OCI-LY1 (cell line): ENCODE results near the gene TMEM272.

Experiments used
- H2AFZ ChIP-seq: fragments of 200-600 bp; sonication (generic), shearing (Covaris generic); 2 replicates; pipeline ENCODE4 v1.6.0; 2014; ENCODE audit warnings: antibody characterized with exemption, mild to moderate bottlenecking, low read length
- H3F3A ChIP-seq: fragments of 200-600 bp; sonication (generic), shearing (Covaris generic); 2 replicates; pipeline ENCODE4 v1.6.0; 2014; ENCODE audit warnings: mild to moderate bottlenecking, antibody characterized with exemption, low read length, moderate library complexity; ENCODE audit not compliant: insufficient read depth
- H3K27ac ChIP-seq: fragments of 200-600 bp; sonication (generic); 2 replicates; pipeline ENCODE4 v1.5.1; 2014; ENCODE audit warnings: low read length, mixed run types, mild to moderate bottlenecking, low read depth; ENCODE audit not compliant: poor library complexity, severe bottlenecking
- H3K27me3 ChIP-seq: fragments of 200-600 bp; sonication (generic); 2 replicates; pipeline ENCODE4 v1.6.0; 2014; ENCODE audit warnings: antibody characterized with exemption, mild to moderate bottlenecking, low read length, moderate library complexity; ENCODE audit not compliant: insufficient read depth
- H3K36me3 ChIP-seq: fragments of 200-600 bp; sonication (generic); 2 replicates; pipeline ENCODE4 v1.6.1; 2014; ENCODE audit warnings: mild to moderate bottlenecking, antibody characterized with exemption, low read length, moderate library complexity, mixed read lengths; ENCODE audit not compliant: insufficient read depth
- H3K4me1 ChIP-seq: fragments of 200-600 bp; sonication (generic); 2 replicates; pipeline ENCODE4 v1.5.1; 2014; ENCODE audit warnings: mild to moderate bottlenecking, low read length, moderate library complexity; ENCODE audit not compliant: insufficient read depth, severe bottlenecking
- H3K4me2 ChIP-seq: fragments of 200-600 bp; sonication (generic), shearing (Covaris generic); 2 replicates; pipeline ENCODE4 v1.6.1; 2014; ENCODE audit warnings: low read length
- H3K4me3 ChIP-seq: fragments of 200-600 bp; sonication (generic); 2 replicates; pipeline ENCODE4 v1.5.1; 2014; ENCODE audit warnings: low read length, low read depth, mild to moderate bottlenecking, mixed read lengths; ENCODE audit not compliant: poor library complexity, severe bottlenecking
- H3K79me2 ChIP-seq: fragments of 200-600 bp; shearing (Covaris generic); 2 replicates; pipeline ENCODE4 v1.6.1; 2016; ENCODE audit warnings: mixed run types, low read length, mixed read lengths; ENCODE audit not compliant: insufficient read depth
- H3K9ac ChIP-seq: fragments of 200-600 bp; sonication (generic), shearing (Covaris generic); 2 replicates; pipeline ENCODE4 v1.6.1; 2014; ENCODE audit warnings: mild to moderate bottlenecking, low read length, mixed read lengths
- H3K9me2 ChIP-seq: fragments of 200-600 bp; sonication (generic), shearing (Covaris generic); 2 replicates; pipeline ENCODE4 v1.6.1; 2014; ENCODE audit warnings: low read depth, mild to moderate bottlenecking, low read length, mixed read lengths
- H3K9me3 ChIP-seq: fragments of 200-600 bp; shearing (Covaris generic); 2 replicates; pipeline ENCODE4 v1.6.1; 2014; ENCODE audit warnings: low read length, mixed read lengths
- H4K20me1 ChIP-seq: fragments of 200-600 bp; sonication (generic), shearing (Covaris generic); 2 replicates; pipeline ENCODE4 v1.6.0; 2016; ENCODE audit warnings: mild to moderate bottlenecking, low read length; ENCODE audit not compliant: insufficient read depth
- CTCF ChIP-seq: fragments of 200-600 bp; sonication (generic), shearing (Covaris generic); IDR thresholded peaks from 2 replicates; pipeline ENCODE4 v1.5.1; 2017; ENCODE audit warnings: mild to moderate bottlenecking, antibody characterized with exemption, low read length, moderate library complexity, mixed read lengths
- EZH2 ChIP-seq: fragments of 200-600 bp; sonication (generic), shearing (Covaris generic); IDR thresholded peaks from 2 replicates; pipeline ENCODE4 v1.8.0; 2017; ENCODE audit warnings: borderline replicate concordance, mixed run types, mild to moderate bottlenecking, antibody characterized with exemption, low read length, moderate library complexity, mixed read lengths

The TMEM272 gene

DNA sequence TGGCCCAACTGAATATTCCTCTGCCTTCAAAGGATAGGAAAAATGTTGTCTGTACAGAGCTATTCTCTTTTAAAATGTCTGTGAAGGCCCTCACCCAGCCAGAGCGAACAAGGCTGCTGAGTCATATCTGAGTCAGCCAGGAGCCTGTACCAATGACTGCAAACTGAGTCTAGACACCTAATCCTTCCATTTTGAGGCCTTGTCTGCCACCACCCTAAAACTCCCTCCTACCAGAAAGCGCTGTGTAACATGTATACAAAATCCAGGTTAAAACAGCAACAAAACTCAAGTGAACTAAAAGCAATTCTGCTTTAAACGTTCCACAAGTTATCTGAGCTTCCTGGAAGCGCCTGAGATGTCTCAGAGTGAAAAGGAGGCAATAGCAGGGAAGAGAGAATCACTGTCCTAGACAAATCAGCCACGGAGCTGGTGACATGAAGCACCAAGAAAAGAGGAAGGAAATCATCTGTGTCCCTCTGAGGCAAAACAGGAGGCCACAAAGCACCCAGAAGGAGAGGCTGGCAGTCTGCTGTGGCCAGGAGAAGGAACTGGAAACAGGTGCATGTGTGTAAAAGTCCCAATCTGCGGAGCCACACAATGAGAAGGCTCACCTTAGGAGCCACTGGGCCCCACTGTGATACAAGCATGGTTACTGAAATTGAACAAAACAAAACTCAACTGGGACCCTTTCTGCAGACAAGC is 51.3 kb downstream of the TMEM272 start:
- no peaks in the 10 kb centered on the region for H3K36me3 ChIP-seq
- peak overlapping the region; percentile 30; the same call in 1 of the 2 replicates for H3K9ac ChIP-seq
- no peak for TF ChIP-seq EZH2
- TF ChIP-seq CTCF, result no peak
- H3K9me3 ChIP-seq, result no peaks in the 10 kb centered on the region
- H4K20me1 ChIP-seq, result no peaks in the 10 kb centered on the region
- H3K79me2 ChIP-seq, result no peaks in the 10 kb centered on the region
- no peak overlapping the region for H2AFZ ChIP-seq
- peak overlapping the region; percentile 89 for H3K27ac ChIP-seq
- H3K9me2 ChIP-seq, result no peaks in the 10 kb centered on the region
- peak overlapping the region; percentile 11 for H3K4me3 ChIP-seq
- peaks cover 38% of the 10 kb centered on the region for H3K4me1 ChIP-seq
- peak overlapping the region; percentile 42; the same call in 1 of the 2 replicates for H3K4me2 ChIP-seq
- H3K27me3 ChIP-seq, result no peaks in the 10 kb centered on the region
- H3F3A ChIP-seq, result no peaks in the 10 kb centered on the region

DNA sequence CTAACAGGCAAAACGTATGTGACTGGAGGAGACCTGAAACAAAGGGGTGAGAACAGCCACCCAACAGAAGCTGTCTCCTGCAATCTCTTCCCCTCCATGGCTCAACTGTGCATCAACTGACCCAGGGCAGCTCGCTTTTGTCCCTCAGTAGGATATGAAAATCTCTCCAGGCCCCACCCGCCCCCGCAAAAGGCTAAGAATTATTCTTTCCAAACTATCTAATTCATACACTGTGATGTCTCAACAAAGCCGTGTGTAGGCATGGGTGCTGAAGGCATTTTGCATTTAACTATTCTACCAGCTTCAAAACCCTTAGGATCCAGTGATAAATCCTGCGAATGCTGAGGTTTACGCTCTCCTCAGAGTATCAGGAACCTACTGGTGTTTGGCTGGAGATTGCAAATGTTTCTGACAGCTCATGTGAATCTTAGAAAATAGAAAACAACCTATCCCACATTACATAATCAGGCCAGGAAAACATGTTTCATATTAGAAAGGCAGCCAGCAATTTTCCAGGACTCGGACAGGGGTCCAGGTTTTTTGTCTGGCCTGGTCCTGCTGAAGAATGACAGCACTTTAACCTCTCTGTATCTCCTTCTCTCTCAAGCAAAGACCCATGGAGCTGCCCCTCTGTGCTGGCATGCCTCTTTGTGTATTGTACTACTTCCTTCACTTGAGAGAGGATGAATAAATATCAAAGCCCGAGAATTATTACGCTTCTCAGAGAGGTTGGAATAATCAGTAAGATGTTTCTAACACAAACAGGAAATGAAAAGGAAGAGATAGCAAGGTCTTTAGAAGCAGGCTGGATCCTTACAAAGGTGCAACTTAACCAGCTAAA is 58.3 kb downstream of the TMEM272 start:
- no peak overlapping the region for H3K27ac ChIP-seq
- no peaks in the 10 kb centered on the region for H3K36me3 ChIP-seq
- H3K27me3 ChIP-seq, result no peaks in the 10 kb centered on the region
- no peak overlapping the region for H3K9ac ChIP-seq
- H3K9me2 ChIP-seq, result no peaks in the 10 kb centered on the region
- H4K20me1 ChIP-seq, result no peaks in the 10 kb centered on the region
- H3K79me2 ChIP-seq, result no peaks in the 10 kb centered on the region
- no peaks in the 10 kb centered on the region for H3K9me3 ChIP-seq
- no peak overlapping the region for H3K4me2 ChIP-seq
- no peaks in the 10 kb centered on the region for H3F3A ChIP-seq
- H2AFZ ChIP-seq, result no peak overlapping the region
- H3K4me3 ChIP-seq, result no peak overlapping the region
- no peak for TF ChIP-seq CTCF
- H3K4me1 ChIP-seq, result peaks cover 3% of the 10 kb centered on the region

- H3K27ac ChIP-seq, result no peak overlapping the region
- no peaks in the 10 kb centered on the region for H3K9me3 ChIP-seq
- no peaks in the 10 kb centered on the region for H3K27me3 ChIP-seq
- no peak overlapping the region for H3K9ac ChIP-seq
- H3K4me1 ChIP-seq, result peaks cover 8% of the 10 kb centered on the region
- no peak for TF ChIP-seq EZH2
- no peak for TF ChIP-seq CTCF
- no peaks in the 10 kb centered on the region for H3K9me2 ChIP-seq
- no peaks in the 10 kb centered on the region for H3K79me2 ChIP-seq
- no peak overlapping the region for H3K4me2 ChIP-seq
- H4K20me1 ChIP-seq, result no peaks in the 10 kb centered on the region
- H3K36me3 ChIP-seq, result no peaks in the 10 kb centered on the region
- H3F3A ChIP-seq, result no peaks in the 10 kb centered on the region
- no peak overlapping the region for H2AFZ ChIP-seq
- H3K4me3 ChIP-seq, result no peak overlapping the region
Measured at GRCh38 chr13:51785712-51786424, 59.1 kb downstream of the TMEM272 start.
